Measurements from ENCODE around the gene NTSR1. TPM values are rescaled to one million over a fixed set of nuclear protein-coding genes. Genes with fewer than 3 reads are reported as not detected.

Gene NTSR1
- total RNA-seq, 1 donor from 2014 or later: not detected

DNA sequence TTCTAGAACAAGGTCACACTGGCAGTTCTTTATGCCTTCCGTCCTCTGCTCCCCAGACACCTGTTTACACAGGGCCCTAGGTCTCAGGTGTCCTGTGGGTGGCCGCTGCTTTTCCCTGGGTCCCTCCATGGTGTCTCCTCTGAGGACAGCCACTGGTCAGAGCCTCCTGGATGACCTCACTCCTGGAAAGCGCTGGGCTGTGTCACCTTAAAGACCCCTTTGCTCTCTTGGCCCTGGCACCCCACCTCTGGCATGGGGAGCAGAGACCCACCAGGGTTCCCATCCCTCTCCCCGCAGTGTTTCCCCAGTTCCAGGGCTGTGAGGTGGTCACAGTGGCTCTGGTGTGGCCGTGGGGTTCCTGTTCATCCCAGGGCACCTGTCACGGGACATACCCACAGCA, 33.9 kb downstream of the NTSR1 start:
- Mint-ChIP-seq H3K4me3 (no peak overlapping the region), H3K9me3 (no peaks in the 10 kb centered on the region), H3K27me3 (no peaks in the 10 kb centered on the region), H3K36me3 (ENCODE audit: low read depth) (no peaks in the 10 kb centered on the region), H3K27ac (no peak overlapping the region), H3K4me1 (peaks cover 23% of the 10 kb centered on the region)
- ChIA-PET CTCF (no interaction called here), POLR2A (no interaction called here)
- ATAC-seq (ENCODE audit: low read depth): no peak
- intact Hi-C loops (cut with micrococcal nuclease): no loop called here
- no peak for DNase-seq
- TF ChIP-seq, protein P1, sequence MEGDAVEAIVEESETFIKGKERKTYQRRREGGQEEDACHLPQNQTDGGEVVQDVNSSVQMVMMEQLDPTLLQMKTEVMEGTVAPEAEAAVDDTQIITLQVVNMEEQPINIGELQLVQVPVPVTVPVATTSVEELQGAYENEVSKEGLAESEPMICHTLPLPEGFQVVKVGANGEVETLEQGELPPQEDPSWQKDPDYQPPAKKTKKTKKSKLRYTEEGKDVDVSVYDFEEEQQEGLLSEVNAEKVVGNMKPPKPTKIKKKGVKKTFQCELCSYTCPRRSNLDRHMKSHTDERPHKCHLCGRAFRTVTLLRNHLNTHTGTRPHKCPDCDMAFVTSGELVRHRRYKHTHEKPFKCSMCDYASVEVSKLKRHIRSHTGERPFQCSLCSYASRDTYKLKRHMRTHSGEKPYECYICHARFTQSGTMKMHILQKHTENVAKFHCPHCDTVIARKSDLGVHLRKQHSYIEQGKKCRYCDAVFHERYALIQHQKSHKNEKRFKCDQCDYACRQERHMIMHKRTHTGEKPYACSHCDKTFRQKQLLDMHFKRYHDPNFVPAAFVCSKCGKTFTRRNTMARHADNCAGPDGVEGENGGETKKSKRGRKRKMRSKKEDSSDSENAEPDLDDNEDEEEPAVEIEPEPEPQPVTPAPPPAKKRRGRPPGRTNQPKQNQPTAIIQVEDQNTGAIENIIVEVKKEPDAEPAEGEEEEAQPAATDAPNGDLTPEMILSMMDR (IDR thresholded peaks at IDR 0.05): no peak

- H3K4me3 Mint-ChIP-seq: no peak overlapping the region
- no peaks in the 10 kb centered on the region for H3K36me3 Mint-ChIP-seq (ENCODE audit: low read depth)
- intact Hi-C loops (cut with micrococcal nuclease): loop anchor here (1.0 kb wide), 1 partner anchor 19 kb away; no protein-coding TSS in a partner anchor
- DNase-seq: no peak
- no peaks in the 10 kb centered on the region for H3K27me3 Mint-ChIP-seq
- TF ChIP-seq, protein P1 (IDR thresholded peaks at IDR 0.05): no peak
- H3K9me3 Mint-ChIP-seq: peaks cover under 1% of the 10 kb centered on the region
- no peak overlapping the region for H3K27ac Mint-ChIP-seq
- no peak for ATAC-seq (ENCODE audit: low read depth)
- ChIA-PET CTCF (no interaction called here), POLR2A (no interaction called here)
- H3K4me1 Mint-ChIP-seq: peaks cover 20% of the 10 kb centered on the region
Measured at GRCh38 chr20:62742979-62743776, 34.5 kb downstream of the NTSR1 start.

DNA sequence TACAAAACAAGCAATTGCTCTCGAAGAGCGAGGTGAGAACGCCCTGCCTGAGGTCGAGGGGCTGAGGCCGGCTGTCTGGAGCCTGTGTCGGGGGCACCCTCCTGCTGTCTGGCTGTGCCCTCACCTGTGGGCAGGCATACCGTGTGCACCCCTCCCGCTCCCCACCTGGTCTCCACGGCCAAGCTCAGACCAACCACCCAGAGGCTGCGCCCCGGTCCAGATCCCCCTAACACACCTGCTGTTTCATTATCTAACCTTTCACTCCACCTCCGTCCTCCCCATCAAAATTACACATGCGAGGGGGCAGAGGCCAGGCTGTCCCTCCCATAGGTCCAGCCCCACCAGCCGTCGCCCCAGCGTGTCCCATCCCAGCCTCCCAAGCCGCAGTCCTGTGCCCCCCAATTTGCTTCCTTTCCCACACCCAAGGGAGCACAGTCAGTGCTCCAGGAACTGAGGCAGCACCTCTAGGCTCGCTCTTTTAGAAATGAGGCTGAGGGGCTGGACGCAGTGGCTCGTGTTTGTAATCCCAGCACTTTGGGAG, 35.2 kb downstream of the NTSR1 start:
- CTCF ChIA-PET: no interaction called here
- intact Hi-C loops (cut with micrococcal nuclease): loop anchor here (1.0 kb wide), 1 partner anchor 18 kb away; no protein-coding TSS in a partner anchor

GRCh38 chr20:62744741-62745191, 36.1 kb downstream of the NTSR1 start:
- Mint-ChIP-seq H3K27ac (no peak overlapping the region), H3K9me3 (peaks cover 5% of the 10 kb centered on the region), H3K4me3 (no peak overlapping the region), H3K36me3 (ENCODE audit: low read depth) (no peaks in the 10 kb centered on the region), H3K27me3 (no peaks in the 10 kb centered on the region), H3K4me1 (peaks cover 14% of the 10 kb centered on the region)
- no peak for DNase-seq
- ChIA-PET CTCF (no interaction called here), POLR2A (no interaction called here)
- intact Hi-C loops (cut with micrococcal nuclease): no loop called here
- TF ChIP-seq, protein P1 (IDR thresholded peaks at IDR 0.05): no peak
- no peak for ATAC-seq (ENCODE audit: low read depth)

More for the DNA sequence above, 35.2 kb downstream of the NTSR1 start:
- H3K9me3 Mint-ChIP-seq: peaks cover 5% of the 10 kb centered on the region
- ATAC-seq (ENCODE audit: low read depth): no peak
- no peak for DNase-seq
- TF ChIP-seq, protein P1 (IDR thresholded peaks at IDR 0.05): no peak
- no peak overlapping the region for H3K27ac Mint-ChIP-seq
- peaks cover 20% of the 10 kb centered on the region for H3K4me1 Mint-ChIP-seq
- no peaks in the 10 kb centered on the region for H3K27me3 Mint-ChIP-seq
- no peak overlapping the region for H3K4me3 Mint-ChIP-seq
- H3K36me3 Mint-ChIP-seq (ENCODE audit: low read depth): no peaks in the 10 kb centered on the region
- POLR2A ChIA-PET: no interaction called here

- no peak overlapping the region for H3K4me3 Mint-ChIP-seq
- peaks cover 7% of the 10 kb centered on the region for H3K4me1 Mint-ChIP-seq
- TF ChIP-seq, protein P1 (IDR thresholded peaks at IDR 0.05): no peak
- H3K27me3 Mint-ChIP-seq: no peaks in the 10 kb centered on the region
- DNase-seq (no peak), ATAC-seq (ENCODE audit: low read depth) (no peak)
- intact Hi-C loops (cut with micrococcal nuclease): no loop called here
- CTCF ChIA-PET: no interaction called here
- no peak overlapping the region for H3K27ac Mint-ChIP-seq
- H3K36me3 Mint-ChIP-seq (ENCODE audit: low read depth): no peaks in the 10 kb centered on the region
- POLR2A ChIA-PET: no interaction called here
- peaks cover 5% of the 10 kb centered on the region for H3K9me3 Mint-ChIP-seq
Measured at GRCh38 chr20:62745279-62745951, 36.8 kb downstream of the NTSR1 start.
